Measurements from ENCODE around the gene CARS2.
"Not testable (repeated sequence)": the region's sequence is repeated elsewhere in the genome, so short reads cannot be mapped to it uniquely, and the experiment has no call there.

CARS2 gene

DNA sequence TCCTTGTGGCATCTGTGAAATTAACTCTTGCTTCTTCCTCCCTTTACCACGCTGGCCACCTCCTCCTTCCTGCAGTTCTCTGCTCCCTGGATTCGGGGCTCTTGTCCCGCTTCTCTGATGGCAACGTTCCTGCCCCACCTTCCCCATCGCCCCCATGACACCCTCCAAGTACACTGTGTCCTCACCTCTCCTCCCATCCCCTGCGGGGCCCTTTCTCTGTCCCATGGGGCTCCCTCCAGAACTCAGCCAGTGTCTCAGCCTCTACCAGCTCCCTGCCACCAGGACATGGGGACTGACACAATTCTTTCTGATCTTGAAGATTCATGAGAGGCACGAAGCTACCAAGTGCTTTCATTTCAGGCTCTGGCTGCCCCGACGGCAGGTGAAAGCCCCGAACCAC lies 9.1 kb downstream of the CARS2 start:
- Histone ChIP-seq H3K18ac (ENCODE audit: low read length) (no peak overlapping the region), H3K9me3 (ENCODE audit: insufficient read depth, low read depth, low read length) (peaks cover 3% of the 10 kb centered on the region)
- no peak for DNase-seq

DNA sequence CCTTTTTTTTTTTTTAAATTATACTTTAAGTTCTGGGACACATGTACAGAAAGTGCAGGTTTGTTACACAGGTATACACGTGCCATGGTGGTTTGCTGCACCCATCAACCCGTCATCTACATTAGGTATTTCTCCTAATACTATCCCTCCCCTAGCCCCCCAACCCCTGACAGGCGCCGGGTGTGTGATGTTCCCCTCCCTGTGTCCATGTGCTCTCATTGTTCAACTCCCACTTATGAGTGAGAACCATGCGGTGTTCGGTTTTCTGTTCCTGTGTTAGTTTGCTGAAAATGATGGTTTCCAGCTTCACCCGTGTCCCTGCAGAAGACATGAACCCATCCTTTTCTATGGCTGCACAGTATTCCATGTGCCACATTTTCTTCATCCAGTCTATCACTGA lies 10.1 kb downstream of the CARS2 start:
- not testable (repeated sequence) for H2AK5ac ChIP-seq (ENCODE audit: low read length); H3K4ac ChIP-seq (ENCODE audit: low read depth, low read length); DNase-seq; H3K18ac ChIP-seq (ENCODE audit: low read length); H4K12ac ChIP-seq (ENCODE audit: low read depth, low read length); H3K4me3 ChIP-seq (ENCODE audit: low read depth, low read length); H3K79me2 ChIP-seq (ENCODE audit: control insufficient read depth, insufficient read depth, low read length, poor library complexity); H3K4me1 ChIP-seq (ENCODE audit: control insufficient read depth in 1 of 2, insufficient read depth in 2 of 2, low read length in 2 of 2); H4K91ac ChIP-seq (ENCODE audit: low read depth, low read length); H2BK120ac ChIP-seq (ENCODE audit: insufficient read depth, low read length, poor library complexity); H3K9me3 ChIP-seq (ENCODE audit: insufficient read depth, low read depth, low read length); H3K23ac ChIP-seq (ENCODE audit: low read length); H3K79me1 ChIP-seq (ENCODE audit: low read length); H2BK5ac ChIP-seq (ENCODE audit: low read depth, low read length, poor library complexity); H3K14ac ChIP-seq (ENCODE audit: low read length); H2BK12ac ChIP-seq (ENCODE audit: low read length); H3K27me3 ChIP-seq (ENCODE audit: insufficient read depth, low read length); H3K4me2 ChIP-seq (ENCODE audit: low read length); H3K27ac ChIP-seq (ENCODE audit: low read depth, low read length); H3K9ac ChIP-seq (ENCODE audit: low read length); H2AFZ ChIP-seq (ENCODE audit: insufficient read depth, low read length, poor library complexity); H4K8ac ChIP-seq (ENCODE audit: low read depth, low read length)
- H3K36me3 ChIP-seq (ENCODE audit: control insufficient read depth in 1 of 2, insufficient read depth in 2 of 2, low read length in 2 of 2), result peaks cover 29 to 30% of the 10 kb centered on the region in 2 experiments
- no CpG with 5 or more reads among the region's 7 CpGs for WGBS (ENCODE audit: extremely low coverage, insufficient coverage, insufficient read length)

More for the DNA sequence above, 9.1 kb downstream of the CARS2 start:
- H3K79me1 ChIP-seq (ENCODE audit: low read length), result no peaks in the 10 kb centered on the region
- H2BK5ac ChIP-seq (ENCODE audit: low read depth, low read length, poor library complexity), result no peak overlapping the region
- no peak overlapping the region for H3K4me3 ChIP-seq (ENCODE audit: low read depth, low read length)
- H4K12ac ChIP-seq (ENCODE audit: low read depth, low read length), result no peak overlapping the region
- no peak overlapping the region for H2AK5ac ChIP-seq (ENCODE audit: low read length)
- H3K9ac ChIP-seq (ENCODE audit: low read length), result no peak overlapping the region
- H2BK120ac ChIP-seq (ENCODE audit: insufficient read depth, low read length, poor library complexity), result no peak overlapping the region
- peaks cover 29 to 36% of the 10 kb centered on the region in 2 experiments for H3K36me3 ChIP-seq (ENCODE audit: control insufficient read depth in 1 of 2, insufficient read depth in 2 of 2, low read length in 2 of 2)
- no peak overlapping the region for H3K23ac ChIP-seq (ENCODE audit: low read length)
- no peaks in the 10 kb centered on the region for H3K79me2 ChIP-seq (ENCODE audit: control insufficient read depth, insufficient read depth, low read length, poor library complexity)
- no peak overlapping the region for H4K8ac ChIP-seq (ENCODE audit: low read depth, low read length)
- no peaks in the 10 kb centered on the region for H3K27me3 ChIP-seq (ENCODE audit: insufficient read depth, low read length)
- WGBS (ENCODE audit: extremely low coverage, insufficient coverage, insufficient read length), result no CpG with 5 or more reads among the region's 10 CpGs
- no peak overlapping the region for H2AFZ ChIP-seq (ENCODE audit: insufficient read depth, low read length, poor library complexity)
- H3K27ac ChIP-seq (ENCODE audit: low read depth, low read length), result no peak overlapping the region
- H3K4me1 ChIP-seq (ENCODE audit: control insufficient read depth in 1 of 2, insufficient read depth in 2 of 2, low read length in 2 of 2), result no peaks in the 10 kb centered on the region
- H3K4me2 ChIP-seq (ENCODE audit: low read length), result no peak overlapping the region
- no peak overlapping the region for H3K14ac ChIP-seq (ENCODE audit: low read length)
- H4K91ac ChIP-seq (ENCODE audit: low read depth, low read length), result no peak overlapping the region
- no peak overlapping the region for H3K4ac ChIP-seq (ENCODE audit: low read depth, low read length)
- no peak overlapping the region for H2BK12ac ChIP-seq (ENCODE audit: low read length)

DNA sequence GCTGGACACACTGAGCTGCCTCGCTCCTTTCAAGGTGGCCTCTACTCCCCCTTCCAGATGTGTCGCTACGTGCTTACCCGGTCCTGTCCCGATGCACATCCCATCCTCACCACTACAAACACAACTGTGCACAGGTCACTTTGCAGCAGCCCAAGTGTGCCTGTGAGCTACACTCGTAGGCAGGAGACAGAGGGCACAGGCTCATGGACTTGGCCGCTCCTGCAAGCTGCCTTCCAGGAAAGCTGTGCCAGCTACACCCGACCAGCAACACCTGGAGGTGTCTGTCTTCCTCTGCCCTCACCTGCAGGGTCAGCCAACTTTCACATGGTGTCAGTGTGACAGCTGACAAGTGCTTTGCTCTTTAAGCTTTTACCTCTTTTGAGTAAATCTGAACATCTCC lies 15.4 kb downstream of the CARS2 start:
- Histone ChIP-seq H4K91ac (ENCODE audit: low read depth, low read length) (no peak overlapping the region), H2AK5ac (ENCODE audit: low read length) (no peak overlapping the region), H2BK12ac (ENCODE audit: low read length) (no peak overlapping the region), H3K36me3 (ENCODE audit: control insufficient read depth in 1 of 2, insufficient read depth in 2 of 2, low read length in 2 of 2) (peaks cover 25 to 27% of the 10 kb centered on the region in 2 experiments), H3K23ac (ENCODE audit: low read length) (no peak overlapping the region), H3K4me2 (ENCODE audit: low read length) (no peak overlapping the region), H3K79me2 (ENCODE audit: control insufficient read depth, insufficient read depth, low read length, poor library complexity) (no peaks in the 10 kb centered on the region), H4K8ac (ENCODE audit: low read depth, low read length) (no peak overlapping the region), H2BK5ac (ENCODE audit: low read depth, low read length, poor library complexity) (no peak overlapping the region), H3K14ac (ENCODE audit: low read length) (no peak overlapping the region), H2AFZ (ENCODE audit: insufficient read depth, low read length, poor library complexity) (no peak overlapping the region), H3K18ac (ENCODE audit: low read length) (no peak overlapping the region), H4K12ac (ENCODE audit: low read depth, low read length) (no peak overlapping the region), H3K4ac (ENCODE audit: low read depth, low read length) (no peak overlapping the region), H3K4me1 (ENCODE audit: control insufficient read depth in 1 of 2, insufficient read depth in 2 of 2, low read length in 2 of 2) (no peaks in the 10 kb centered on the region), H3K27me3 (ENCODE audit: insufficient read depth, low read length) (no peaks in the 10 kb centered on the region), H3K27ac (ENCODE audit: low read depth, low read length) (no peak overlapping the region), H3K4me3 (ENCODE audit: low read depth, low read length) (no peak overlapping the region), H3K9me3 (ENCODE audit: insufficient read depth, low read depth, low read length) (no peaks in the 10 kb centered on the region), H2BK120ac (ENCODE audit: insufficient read depth, low read length, poor library complexity) (no peak overlapping the region), H3K79me1 (ENCODE audit: low read length) (no peaks in the 10 kb centered on the region), H3K9ac (ENCODE audit: low read length) (no peak overlapping the region)
- no peak for DNase-seq
- WGBS (ENCODE audit: extremely low coverage, insufficient coverage, insufficient read length), result no CpG with 5 or more reads among the region's 8 CpGs

DNA sequence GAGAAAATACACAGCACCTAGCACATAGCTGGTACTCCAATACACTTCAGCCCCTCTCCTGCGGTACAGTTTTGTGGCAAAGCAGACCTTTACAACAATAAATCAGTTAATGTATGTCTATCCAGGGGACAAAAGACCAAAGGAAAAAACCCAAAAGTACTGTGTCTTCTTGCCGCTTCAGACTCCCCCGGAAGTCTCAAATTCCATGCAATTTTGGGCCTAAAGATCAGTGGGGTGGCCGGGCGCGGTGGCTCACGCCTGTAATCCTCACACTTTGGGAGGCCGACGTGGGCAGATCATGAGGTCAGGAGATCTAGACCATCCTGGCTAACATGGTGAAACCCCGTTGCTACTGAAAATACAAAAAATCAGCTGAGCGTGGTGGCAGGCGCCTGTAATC lies 16.2 kb downstream of the CARS2 start:
- no peak overlapping the region for H3K4me2 ChIP-seq (ENCODE audit: low read length)
- H2BK5ac ChIP-seq (ENCODE audit: low read depth, low read length, poor library complexity), result no peak overlapping the region
- H3K4me1 ChIP-seq (ENCODE audit: control insufficient read depth in 1 of 2, insufficient read depth in 2 of 2, low read length in 2 of 2), result no peaks in the 10 kb centered on the region
- H3K23ac ChIP-seq (ENCODE audit: low read length), result no peak overlapping the region
- no peaks in the 10 kb centered on the region for H3K27me3 ChIP-seq (ENCODE audit: insufficient read depth, low read length)
- H2AFZ ChIP-seq (ENCODE audit: insufficient read depth, low read length, poor library complexity), result no peak overlapping the region
- H3K18ac ChIP-seq (ENCODE audit: low read length), result no peak overlapping the region
- no peak overlapping the region for H2BK12ac ChIP-seq (ENCODE audit: low read length)
- no peaks in the 10 kb centered on the region for H3K79me1 ChIP-seq (ENCODE audit: low read length)
- H3K9ac ChIP-seq (ENCODE audit: low read length), result no peak overlapping the region
- H2BK120ac ChIP-seq (ENCODE audit: insufficient read depth, low read length, poor library complexity), result no peak overlapping the region
- H3K4ac ChIP-seq (ENCODE audit: low read depth, low read length), result no peak overlapping the region
- H4K91ac ChIP-seq (ENCODE audit: low read depth, low read length), result no peak overlapping the region
- H3K14ac ChIP-seq (ENCODE audit: low read length), result no peak overlapping the region
- no peak overlapping the region for H4K8ac ChIP-seq (ENCODE audit: low read depth, low read length)
- peaks cover 29% of the 10 kb centered on the region in 2 experiments for H3K36me3 ChIP-seq (ENCODE audit: control insufficient read depth in 1 of 2, insufficient read depth in 2 of 2, low read length in 2 of 2)
- no peak overlapping the region for H3K27ac ChIP-seq (ENCODE audit: low read depth, low read length)
- no peak overlapping the region for H4K12ac ChIP-seq (ENCODE audit: low read depth, low read length)
- no peak overlapping the region for H3K4me3 ChIP-seq (ENCODE audit: low read depth, low read length)
- H2AK5ac ChIP-seq (ENCODE audit: low read length), result no peak overlapping the region
- no peaks in the 10 kb centered on the region for H3K9me3 ChIP-seq (ENCODE audit: insufficient read depth, low read depth, low read length)
- H3K79me2 ChIP-seq (ENCODE audit: control insufficient read depth, insufficient read depth, low read length, poor library complexity), result no peaks in the 10 kb centered on the region
- no peak for DNase-seq
- no CpG with 5 or more reads among the region's 12 CpGs for WGBS (ENCODE audit: extremely low coverage, insufficient coverage, insufficient read length)

Data from trophoblast cell (in vitro differentiated cells and primary cell).